Superior temporal gyrus (tissue), 1 donor: ENCODE results near the gene ARHGAP23.
"Not testable (repeated sequence)": the region's sequence is repeated elsewhere in the genome, so short reads cannot be mapped to it uniquely, and the experiment has no call there.

Experiments used
- DNase-seq: peaks from one replicate; pipeline ENCODE4 v3.0.0-alpha.2; 2016; ENCODE audit errors: extremely low spot score

Gene ARHGAP23

DNA sequence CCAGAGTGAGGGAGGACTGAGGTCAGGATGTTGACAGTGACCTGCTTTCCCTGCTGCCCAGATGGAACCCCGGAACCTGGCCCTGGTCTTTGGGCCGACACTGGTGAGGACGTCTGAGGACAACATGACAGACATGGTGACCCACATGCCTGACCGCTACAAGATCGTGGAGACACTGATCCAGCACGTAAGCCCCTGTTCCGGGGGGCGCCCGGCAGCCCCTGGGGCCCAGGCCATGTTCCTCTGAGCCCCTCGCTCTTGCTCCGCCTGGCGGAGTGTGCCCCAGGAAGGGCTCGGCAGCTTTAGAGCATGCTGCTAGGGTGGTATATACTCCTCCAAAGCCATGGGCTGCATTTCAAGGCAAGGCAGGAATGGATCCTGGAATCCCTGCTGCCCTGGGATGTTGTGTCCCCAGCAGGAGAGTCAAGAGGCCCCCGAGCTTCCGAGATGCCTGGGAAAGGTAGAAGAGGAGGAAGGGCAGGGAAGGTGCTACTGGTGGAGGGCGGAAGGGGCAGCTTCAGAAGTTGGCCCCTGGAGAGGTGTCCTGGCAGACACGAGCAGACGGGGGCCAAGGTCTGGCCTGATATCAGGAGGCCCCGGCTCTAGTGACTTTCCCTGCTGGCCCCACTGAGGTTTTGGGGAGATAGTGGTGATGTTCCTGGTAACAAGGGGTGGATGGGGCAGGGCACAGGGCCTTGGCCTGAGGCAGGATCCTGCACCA lies 63.2 kb downstream of the ARHGAP23 start:
- not testable (repeated sequence) for DNase-seq

DNA sequence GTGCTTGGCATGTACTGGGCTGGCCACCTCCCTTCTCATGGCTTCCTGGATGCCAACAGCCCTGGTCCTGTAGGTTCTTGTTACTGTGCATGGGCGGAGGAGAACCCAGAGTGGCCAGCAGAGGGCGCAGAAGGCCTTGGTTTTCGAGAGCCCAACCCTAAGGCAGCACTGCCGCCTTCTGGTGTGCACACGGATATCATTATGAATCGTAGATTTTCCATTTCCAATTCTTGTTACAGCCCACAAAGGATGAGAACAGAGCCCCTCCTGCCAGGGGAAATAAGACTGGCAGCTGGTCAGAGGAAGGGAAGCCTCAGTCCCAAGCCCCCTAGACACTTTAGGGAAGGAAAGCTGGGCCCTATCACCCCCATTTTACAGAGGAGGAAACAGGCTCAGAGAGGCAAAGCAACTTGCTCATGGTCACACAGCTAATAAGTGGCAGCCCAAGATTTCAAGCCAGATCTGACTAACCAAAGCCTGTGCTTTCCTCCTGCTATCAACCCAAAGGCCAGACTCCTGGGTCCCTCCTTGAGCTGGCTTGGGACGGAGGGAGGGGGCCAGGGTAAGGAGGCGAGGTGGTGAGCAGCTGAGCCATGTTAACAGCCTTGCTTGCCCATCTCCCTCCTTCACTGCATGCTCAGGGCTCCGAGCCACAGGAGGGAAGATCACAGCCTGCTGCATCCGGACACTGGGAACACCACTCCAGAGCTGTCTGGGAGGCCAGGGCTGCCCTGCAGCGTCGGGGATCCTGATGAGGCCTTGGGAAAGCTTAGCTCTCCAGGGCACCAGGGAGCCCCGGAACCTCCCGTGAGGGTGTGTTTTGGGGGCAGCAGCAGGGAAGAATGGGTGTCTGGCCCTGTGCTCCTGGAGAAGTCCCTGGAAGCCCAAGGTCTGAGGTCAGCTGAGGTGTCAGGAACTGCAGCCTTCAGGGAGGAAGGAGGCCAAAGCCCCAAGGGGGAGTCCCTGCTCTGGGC lies 64.1 kb downstream of the ARHGAP23 start:
- peak; percentile 91 for DNase-seq

DNA sequence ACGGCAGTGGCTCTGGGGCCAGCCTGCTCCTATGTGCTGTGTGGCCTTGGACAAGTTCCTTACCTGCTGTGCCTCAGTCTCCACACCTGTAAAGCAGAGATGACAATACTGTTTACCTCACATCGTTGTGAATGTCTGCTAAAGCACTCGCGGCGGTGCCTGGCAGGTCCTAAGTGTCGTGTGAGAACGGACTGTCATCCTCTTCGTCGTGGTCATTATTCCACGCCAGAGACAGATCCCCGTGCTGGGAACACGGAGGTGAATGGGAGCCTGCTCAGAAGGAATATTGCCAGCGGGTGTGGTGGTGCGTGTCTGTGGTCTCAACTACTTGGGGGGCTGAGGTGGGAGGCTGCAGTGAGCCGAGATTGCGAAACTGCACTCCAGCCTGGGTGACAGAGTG lies 65.9 kb downstream of the ARHGAP23 start:
- not testable (repeated sequence) for DNase-seq

DNA sequence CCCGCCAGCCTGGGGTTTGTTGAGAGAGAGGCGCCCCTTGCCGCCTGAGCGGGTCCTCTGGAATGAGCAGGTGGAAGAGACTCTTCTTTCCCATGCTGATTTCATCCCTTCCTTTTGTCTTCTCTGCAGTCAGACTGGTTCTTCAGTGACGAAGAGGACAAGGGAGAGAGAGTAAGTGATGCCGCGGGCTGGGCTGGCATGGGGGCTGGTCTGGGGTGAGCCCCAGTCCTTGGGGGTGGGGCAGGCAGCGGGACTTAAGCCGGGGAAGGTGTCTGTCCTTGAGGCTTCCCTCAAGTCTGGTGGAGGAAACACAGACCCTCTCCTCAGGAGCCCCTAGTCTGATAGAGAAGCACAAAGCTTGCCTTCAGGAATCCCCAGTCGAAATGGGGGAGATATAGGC lies 69.4 kb downstream of the ARHGAP23 start:
- not testable (repeated sequence) for DNase-seq

DNA sequence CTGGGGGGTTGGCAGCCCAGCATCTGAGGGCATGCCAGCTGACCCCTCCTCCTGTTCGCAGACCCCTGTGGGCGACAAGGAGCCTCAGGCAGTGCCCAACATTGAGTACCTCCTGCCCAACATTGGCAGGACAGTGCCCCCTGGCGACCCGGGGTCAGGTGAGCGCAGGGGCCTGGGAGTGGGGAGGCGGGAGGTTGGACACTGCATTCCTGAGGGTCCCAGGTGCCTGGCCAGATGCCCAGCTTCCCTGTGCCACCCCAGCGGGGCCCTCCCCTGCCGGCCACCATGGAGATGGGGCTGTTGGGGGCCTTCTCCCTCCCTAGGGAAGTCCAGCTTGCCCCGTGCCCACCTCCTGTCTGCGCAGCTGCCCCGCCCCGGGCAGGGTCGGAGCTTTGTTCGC lies 70.1 kb downstream of the ARHGAP23 start:
- no peak for DNase-seq

DNA sequence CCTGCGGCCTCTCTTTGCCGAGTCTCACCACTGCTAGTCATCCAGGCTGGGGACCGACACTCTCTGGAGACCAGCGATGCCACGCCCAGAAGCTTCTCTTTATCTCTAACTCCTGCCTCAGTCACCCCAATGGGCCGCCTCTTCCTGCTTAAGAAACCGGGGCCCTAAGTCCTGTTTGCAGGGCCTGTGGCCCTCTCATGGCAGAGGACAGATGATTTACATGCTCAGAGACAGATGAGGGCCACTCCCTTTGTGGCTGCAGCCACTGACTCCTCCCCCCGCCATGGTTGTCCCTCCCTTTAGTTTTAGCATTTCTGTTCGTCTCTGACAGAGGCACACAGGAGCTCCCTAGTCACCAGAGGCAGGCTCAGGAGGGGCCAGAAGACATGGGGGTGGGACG lies 71.0 kb downstream of the ARHGAP23 start:
- DNase-seq = not testable (repeated sequence)

DNA sequence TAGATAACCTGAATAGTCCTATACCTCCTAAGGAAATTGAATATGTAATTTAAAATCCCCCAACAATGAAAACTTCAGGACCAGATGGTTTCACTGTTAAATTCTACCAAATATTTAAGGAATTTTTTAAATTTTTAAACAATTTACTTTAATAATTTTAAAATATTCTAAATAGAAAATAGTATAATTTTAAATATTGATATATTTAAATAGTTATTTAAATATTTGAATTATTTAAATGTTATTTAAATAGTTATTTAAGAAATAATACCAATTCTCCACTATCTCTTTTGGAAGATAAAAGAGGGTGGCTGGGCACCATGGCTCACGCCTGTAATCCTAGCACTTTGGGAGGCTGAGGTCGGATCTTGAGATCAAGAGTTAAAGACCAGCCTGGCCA lies 73.5 kb downstream of the ARHGAP23 start:
- not testable (repeated sequence) for DNase-seq

DNA sequence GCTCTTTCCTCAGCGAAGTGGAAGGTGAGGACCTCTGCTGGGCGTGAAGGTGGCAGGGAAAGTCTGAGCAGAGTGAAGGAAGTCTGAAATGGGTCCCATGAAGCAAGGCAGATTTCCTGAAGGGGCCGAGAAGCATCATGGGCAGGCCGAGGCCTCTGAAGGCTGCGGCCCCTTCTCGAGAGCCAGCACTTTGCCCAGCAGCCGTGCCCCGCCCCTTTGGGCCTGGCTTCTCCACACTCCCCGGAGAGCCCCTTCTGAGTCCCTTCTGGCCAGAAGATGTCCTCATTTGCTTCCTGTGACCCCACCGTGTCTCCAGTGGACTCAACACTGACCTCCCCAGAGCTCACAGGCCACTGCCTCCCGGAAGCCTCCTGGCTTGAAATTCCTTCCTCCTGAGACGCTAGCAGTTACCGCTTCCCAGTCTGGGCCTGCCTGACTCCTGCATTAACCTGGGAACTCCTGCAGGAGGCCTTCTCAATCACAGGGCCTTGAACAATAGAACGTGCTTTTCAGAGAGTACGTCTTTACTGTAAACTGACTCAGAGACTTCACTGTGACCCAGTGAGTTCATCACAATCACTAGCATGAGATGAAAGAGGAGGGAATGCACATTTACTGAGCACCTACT lies 75.1 kb downstream of the ARHGAP23 start:
- DNase-seq = not testable (repeated sequence)

DNA sequence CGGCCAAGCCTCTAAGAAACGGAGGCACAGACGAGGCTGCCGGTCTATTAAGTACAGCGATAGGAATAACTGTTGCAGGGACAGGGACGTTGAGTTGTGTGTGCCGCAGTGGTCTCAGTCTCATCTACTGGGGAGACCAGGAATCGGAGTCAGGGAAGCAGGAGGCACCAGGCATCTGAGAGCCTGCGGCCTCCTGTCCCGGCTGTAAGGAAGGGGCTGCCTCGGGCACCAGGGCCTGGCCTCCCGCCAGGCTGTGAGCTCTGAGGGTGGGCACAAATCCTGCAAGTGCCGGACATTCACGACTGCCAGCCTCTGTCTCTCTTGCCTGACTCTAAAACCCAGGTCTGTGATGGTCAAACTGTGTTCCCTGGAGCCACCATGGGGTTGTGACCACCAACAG lies 76.0 kb downstream of the ARHGAP23 start:
- DNase-seq = no peak

DNA sequence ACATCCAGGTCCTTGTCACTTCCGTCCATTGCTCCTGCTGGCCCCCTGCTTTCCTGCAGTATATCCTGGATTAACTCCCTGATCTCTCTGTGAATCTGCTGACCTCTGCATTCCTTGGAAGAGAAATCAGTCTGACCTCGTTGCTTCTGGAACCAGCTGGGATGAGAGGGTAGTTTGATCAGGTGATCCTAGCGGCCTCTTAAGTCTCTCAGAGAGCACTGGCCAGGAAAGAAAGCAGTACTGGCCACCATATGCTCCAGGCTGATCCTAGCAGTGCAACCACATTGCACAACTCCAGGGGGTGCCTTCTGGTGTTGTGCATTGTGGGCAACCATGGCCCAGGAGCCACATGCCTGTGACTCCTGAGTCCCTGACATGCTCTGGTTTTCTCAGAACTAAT lies 79.2 kb downstream of the ARHGAP23 start:
- no peak for DNase-seq

DNA sequence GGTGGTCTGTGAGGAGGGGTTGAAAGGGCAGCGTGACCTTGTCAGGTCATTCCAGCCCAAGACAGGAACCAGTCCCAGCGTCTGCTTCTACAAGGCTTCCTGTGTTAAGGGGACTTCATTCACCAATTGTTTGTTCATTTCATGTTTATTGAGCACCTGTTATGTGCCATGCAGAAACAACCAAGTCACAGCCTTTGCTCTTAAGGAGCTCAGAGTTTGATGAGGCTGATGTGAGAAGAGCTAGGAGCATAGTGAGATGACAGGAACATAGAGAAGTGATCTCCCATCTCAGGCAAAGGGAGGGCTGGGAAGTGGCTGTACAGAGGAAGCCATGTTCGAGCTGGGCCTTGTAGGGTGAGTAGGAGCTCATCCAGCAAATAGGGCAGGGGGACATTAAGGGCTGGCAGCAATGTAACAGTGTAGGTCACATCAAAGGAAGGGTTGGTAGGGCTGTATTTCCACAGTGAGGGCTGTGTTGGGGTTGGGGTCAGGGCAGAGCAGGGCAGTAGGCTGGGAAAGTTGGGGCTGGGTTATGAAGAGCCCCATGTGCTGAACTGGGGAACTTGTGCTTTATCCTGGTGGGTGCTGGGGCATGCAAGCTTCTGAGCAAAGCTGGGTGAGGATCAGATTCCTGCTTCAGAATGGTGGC lies 79.8 kb downstream of the ARHGAP23 start:
- DNase-seq = no peak

DNA sequence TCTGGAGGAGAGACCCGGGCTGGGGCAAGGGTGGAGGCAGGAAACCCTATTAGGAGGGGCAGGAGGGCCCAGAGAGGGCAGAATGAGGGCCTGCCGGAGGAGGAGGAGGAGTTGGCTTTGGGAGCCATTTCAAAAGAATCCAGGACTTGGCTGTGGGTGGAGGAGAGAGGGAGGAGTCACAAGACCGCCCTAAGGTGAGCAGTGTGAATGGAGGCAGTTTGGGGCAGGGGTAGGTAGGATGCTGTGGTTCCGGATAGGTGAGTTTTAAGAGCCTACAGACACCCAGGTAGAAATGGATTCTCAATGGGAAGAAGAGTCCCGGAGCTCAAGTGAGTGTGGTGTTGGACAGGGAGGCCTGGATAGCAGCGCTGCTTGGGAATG lies 80.3 kb downstream of the ARHGAP23 start:
- DNase-seq = no peak

DNA sequence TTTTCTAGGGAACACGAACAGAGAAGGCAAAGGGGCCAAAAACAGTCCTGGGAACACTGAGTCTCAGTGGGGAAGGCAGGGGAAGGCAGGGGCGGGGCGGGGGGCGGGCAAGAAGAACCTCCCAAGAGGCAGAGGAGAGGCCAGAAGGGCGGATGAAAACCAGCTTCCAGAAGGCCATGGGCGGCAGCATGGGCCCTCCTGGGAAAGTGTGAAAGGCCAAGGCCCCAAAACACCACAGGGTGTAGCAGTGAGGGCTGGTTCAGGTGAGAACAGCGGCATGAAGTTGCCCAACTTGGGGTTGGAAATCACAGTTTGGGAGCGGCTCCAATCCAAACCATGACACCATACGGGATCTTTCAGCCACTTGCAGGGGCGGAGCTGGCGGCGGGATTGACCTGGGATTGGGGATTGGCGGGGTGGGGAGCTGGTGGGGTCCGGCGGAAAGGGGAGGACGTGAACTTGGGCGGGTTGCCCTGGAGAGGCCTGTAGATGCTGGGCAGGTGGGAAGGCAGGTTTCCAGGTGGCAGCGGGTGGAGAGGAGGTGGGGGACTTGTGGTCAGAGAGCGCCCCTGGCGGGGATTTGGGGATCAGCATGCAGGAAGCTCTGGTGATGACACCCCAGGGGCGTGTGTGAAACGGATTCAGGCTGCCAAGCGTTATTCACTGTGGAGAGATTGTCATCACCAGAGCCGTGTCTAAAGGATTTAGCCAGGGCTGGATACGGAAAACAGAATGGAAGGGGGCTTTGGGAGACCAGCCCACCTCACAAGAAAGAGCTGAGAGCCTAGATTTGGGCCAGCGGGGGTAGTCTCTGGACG lies 80.9 kb downstream of the ARHGAP23 start:
- DNase-seq = peak; percentile 84

DNA sequence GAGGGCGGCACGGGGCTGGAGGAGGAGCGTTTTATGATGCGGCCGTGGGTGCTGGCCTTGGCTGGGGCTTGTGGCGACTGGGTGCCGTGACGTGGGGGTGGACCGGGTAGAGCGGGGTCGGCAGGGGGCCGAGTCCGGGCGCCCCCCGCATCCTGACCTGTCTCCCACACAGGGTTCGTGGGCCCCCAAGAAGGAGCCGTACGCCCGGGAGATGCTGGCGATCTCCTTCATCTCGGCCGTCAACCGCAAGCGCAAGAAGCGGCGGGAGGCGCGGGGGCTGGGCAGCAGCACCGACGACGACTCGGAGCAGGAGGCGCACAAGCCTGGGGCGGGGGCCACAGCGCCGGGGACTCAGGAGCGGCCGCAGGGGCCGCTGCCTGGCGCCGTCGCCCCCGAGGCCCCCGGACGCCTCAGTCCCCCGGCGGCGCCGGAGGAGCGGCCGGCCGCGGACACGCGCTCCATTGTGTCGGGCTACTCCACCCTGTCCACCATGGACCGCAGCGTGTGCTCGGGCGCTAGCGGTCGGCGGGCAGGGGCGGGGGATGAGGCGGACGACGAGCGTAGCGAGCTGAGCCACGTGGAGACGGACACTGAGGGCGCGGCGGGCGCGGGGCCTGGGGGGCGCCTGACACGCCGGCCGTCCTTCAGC lies 81.6 kb downstream of the ARHGAP23 start:
- no peak for DNase-seq

DNA sequence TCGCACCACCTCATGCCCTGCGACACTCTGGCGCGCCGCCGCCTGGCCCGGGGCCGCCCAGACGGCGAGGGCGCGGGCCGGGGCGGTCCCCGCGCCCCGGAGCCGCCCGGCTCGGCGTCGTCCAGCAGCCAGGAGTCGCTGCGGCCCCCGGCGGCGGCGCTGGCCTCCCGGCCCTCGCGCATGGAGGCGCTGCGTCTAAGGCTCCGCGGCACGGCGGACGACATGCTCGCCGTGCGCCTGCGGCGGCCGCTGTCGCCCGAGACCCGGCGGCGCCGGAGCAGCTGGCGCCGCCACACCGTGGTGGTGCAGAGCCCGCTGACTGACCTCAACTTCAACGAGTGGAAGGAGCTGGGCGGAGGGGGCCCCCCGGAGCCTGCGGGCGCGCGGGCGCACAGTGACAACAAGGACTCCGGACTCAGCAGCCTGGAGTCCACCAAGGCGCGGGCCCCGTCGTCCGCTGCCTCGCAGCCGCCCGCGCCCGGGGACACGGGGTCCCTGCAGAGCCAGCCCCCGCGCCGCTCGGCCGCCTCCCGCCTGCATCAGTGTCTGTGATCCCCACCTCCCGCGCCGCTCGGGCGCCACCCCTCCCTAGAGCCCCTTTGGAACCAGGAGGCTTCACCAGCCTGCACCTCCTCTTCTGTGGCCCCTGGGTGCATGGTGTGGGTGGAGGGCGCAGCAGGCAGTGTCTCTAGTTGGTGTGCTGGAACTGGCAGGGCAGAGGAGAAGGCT lies 82.3 kb downstream of the ARHGAP23 start:
- no peak for DNase-seq

DNA sequence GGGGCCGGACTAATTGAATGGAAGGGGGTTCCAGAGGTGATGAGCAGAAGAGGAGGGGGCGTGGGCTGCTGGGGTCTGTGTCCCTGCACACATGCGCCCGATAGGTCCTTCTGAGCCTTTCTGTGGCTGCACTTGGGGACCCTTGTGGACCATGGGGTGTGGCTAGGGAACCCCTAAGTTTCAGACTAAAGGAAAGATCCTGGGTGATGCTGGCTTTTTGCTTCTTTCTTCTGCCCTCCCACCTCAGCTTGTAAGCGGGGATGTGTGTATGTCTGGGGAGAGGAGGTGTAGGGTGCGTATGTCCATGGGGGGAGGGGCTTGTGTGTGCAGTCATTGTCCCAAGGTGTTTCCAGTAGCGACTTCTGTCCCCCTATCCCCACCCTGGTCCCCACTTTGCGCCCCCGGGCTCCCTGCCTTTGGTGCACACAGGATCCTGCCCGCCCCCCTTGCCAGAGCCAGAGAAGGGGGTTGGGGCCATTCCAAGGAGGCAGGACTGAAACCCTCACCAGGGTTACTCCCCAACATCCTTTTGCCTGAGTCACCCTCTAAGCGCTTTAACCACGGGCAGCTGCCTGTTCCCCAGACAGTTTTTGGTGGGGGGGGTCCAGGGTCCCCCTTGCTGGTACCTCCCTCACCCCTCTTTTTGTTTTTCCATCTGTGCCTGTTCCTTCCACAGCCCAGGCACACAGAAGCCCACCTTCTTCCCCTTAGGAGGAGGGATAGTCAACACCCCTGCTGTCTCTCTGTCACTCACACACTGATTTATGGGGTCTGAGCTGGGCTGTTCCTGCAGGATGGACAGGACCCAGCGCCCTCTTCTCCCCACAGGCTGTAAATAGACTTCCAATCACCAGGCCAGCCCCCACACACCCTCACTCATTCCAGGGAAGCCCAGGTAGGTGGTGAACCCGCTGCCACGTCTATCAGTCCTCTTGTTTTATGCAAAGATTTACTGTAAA lies 83.2 kb downstream of the ARHGAP23 start:
- no peak for DNase-seq

DNA sequence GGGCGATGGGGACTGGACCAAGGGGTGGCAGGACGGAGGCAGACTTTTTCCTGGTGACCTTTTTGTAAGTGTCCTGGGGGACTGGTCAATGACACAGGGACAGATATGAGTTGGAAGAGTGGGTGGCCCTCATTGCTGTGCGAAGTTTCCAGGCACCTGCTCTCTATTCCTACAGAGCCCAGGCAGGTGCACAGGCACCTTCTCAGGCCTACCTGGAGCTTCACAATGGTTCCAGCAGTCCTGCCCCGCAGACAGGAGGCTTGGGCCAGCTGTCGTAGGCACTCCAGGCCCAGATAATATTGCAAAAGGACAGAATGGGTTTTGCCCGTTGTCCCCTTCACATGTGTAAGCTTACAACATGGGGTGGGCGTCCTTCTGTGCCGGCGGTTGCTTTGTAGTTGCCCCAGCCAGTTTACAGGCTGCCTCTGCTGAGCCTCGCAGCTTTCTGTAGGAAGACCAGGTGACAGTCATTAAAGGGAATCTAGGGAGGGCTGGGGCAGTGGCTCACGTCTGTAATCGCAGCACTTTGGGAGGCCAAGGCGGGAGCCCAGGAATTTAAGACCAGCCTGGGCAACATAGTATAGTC lies 84.3 kb downstream of the ARHGAP23 start:
- DNase-seq = no peak

DNA sequence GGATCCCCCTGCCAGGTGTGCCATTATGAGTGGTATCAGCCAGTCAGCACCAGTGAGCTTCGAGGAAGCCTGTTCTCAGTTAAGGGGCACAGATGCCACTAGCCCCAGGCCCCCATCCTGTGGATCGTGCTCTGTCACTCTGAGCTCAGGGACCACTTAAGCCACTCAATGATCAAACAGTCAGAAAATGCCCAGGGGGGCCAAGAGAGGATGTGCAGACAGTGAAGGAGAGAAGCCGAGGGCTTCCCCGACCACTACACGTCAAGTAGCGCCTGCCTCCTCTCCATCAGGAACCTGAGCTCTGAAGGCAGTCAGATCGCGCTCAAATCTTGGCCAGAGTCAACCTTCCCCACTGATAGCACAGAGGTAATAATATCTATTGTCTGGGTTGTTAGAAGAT lies 98.3 kb downstream of the ARHGAP23 start:
- DNase-seq = not testable (repeated sequence)
